OCI-LY3 (cell line): ENCODE measurements around the gene TCEA2.

Source experiments
- CTCF ChIP-seq: fragments of 200-600, 300-600 bp; sonication (generic); IDR thresholded peaks from 2 replicates; pipeline ENCODE4 v1.5.1; 2014; ENCODE audit warnings: antibody characterized with exemption, low read length, low read depth
- EZH2phosphoT487 ChIP-seq: fragments of 200-600 bp; shearing (Covaris generic); IDR thresholded peaks from 2 replicates; pipeline ENCODE4 v1.6.1; 2018; ENCODE audit warnings: antibody characterized with exemption, mixed run types, low read depth

DNA sequence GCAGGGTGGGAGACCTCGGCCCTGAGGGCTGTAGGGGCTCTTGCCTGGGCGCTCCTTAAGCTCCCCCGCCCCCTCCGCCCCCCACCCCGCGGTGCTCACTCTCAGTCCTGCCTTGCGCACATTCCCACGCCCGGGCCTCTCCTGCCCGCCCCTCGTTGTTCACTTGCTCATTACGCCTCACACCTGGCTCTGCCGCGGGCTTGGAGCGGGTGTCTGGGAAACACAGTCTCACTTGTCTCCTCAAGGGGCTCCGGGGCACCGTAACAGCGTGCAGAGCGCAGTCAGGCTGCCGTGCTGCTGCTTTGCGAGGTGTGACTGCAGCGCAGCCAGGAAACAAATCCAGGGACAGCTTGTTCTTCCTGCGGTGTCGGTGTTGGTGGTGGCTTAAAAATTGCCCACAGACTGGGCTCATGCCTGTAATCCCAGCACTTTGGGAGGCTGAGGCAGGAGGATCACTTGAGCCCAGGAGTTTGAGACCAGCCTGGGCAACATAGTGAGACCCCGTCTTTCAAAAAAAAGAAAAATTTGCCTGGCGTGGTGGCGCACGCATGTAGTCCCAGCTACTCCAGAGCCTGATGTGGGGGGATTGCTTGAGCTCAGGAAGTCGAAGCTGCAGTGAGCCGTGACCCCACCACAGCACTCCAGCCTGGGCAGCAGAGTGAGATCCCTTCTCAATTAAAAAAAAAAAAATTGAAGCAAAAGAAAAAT, 39.8 kb downstream of the TCEA2 start:
- no peak for TF ChIP-seq EZH2phosphoT487
- TF ChIP-seq CTCF = no peak
